Right atrium auricular region (tissue), 2 donors: ENCODE data around the gene MTRFR. TPM values are rescaled to one million over a fixed set of nuclear protein-coding genes. Genes with fewer than 3 reads are reported as not detected.
A peak's percentile ranks its signal among the peaks of the same experiment; 100 is the strongest.
"Not testable (repeated sequence)": the region's sequence is repeated elsewhere in the genome, so short reads cannot be mapped to it uniquely, and the experiment has no call there.

Experiments used
- DNase-seq: peaks from one replicate; pipeline ENCODE4 v3.0.0-alpha.2; 2019; ENCODE audit warnings: low spot score
- H3K27ac ChIP-seq, 2 donors: fragments of 200-600 bp; sonication (generic); 1 replicate in 1 of 2; 2 replicates in 1 of 2; pipeline ENCODE4 v1.5.1; 2016 to 2019
- H3K27me3 ChIP-seq, 2 donors: fragments of 200-600 bp; sonication (generic); one replicate each; pipeline versions ENCODE4 v1.5.1 to v1.6.0; 2017 to 2019
- H3K36me3 ChIP-seq: fragments of 200-600 bp; sonication (generic); one replicate; pipeline ENCODE4 v1.5.1; 2016
- H3K4me1 ChIP-seq, 2 donors: fragments of 200-600 bp; sonication (generic); one replicate each; pipeline versions ENCODE4 v1.5.1 to v1.6.0; 2017 to 2019
- H3K4me3 ChIP-seq, 2 donors: fragments of 200-600 bp; sonication (generic); 1 replicate in 1 of 2; 2 replicates in 1 of 2; pipeline ENCODE4 v1.5.1; 2017 to 2019; ENCODE audit warnings: mild to moderate bottlenecking in 1 of 2, moderate library complexity in 1 of 2
- H3K9me3 ChIP-seq, 2 donors: fragments of 200-600 bp; sonication (generic); one replicate each; pipeline ENCODE4 v1.5.1; 2019
- CTCF ChIP-seq, 2 donors: fragments of 200-600 bp; sonication (generic); IDR thresholded peaks; one replicate each; pipeline ENCODE4 v1.5.1; 2019; ENCODE audit warnings: antibody characterized with exemption in 2 of 2
- total RNA-seq, 2 donors: library from RNA; depleted of rRNA; stranded (reverse); fragments of >200 nt; gene quantifications; one replicate each; pipeline ENCODE4 v1.1.0, GENCODE V29; 2016

Gene MTRFR
- 10 to 100 TPM in 1 of 2 donors, 1 to 10 TPM in 1; 7.8 to 13.9 TPM for total RNA-seq

- H3K4me1 ChIP-seq = peaks cover 0 to 47% of the 10 kb centered on the region in 2 donors
- H3K4me3 ChIP-seq = peak within 1 kb of the TSS; percentile 85 to 88
- H3K27ac ChIP-seq = peak within 1 kb of the TSS; percentile 90 to 95
- H3K27me3 ChIP-seq = no peaks in the 10 kb centered on the region
- TF ChIP-seq CTCF (IDR thresholded peaks at IDR 0.05) = no peak
- H3K9me3 ChIP-seq = no peaks in the 10 kb centered on the region
- peak; percentile 100 for DNase-seq
- no peaks in the 10 kb centered on the region for H3K36me3 ChIP-seq
These were observed at the start of gene MTRFR, which contains the start of gene MPHOSPH9 for GRCh38 chr12:123232807-123233504. MTRFR (plus strand) TSS chr12:123233436; CDS start chr12:123253675, 20,239 bp downstream. MPHOSPH9 (minus strand) TSS chr12:123233141; CDS start chr12:123230364, 2,777 bp downstream.

DNA sequence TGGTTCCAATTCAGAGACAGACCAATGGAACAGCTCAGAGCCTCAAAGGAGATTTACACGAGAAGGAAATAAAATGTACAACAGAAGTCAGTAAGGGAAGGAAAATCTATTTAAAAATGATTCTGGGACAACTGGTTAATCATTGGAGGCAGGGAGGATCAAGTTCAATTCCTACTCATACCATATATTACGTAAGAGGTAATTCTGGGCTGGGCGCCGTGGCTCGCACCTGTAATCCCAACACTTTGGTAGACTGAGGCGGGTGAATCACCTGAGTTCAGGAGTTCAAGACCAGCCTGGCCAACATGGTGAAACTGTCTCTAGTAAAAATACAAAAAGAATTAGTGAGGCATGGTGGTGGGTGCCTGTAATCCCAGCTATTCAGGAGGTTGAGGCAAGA is 45.6 kb upstream of the MTRFR start:
- Histone ChIP-seq H3K27ac (no peak overlapping the region), H3K36me3 (peaks cover 24% of the 10 kb centered on the region), H3K4me1 (no peaks in the 10 kb centered on the region), H3K27me3 (no peaks in the 10 kb centered on the region), H3K9me3 (no peaks in the 10 kb centered on the region), H3K4me3 (no peak overlapping the region)
- DNase-seq = peak; percentile 13
- TF ChIP-seq CTCF (IDR thresholded peaks at IDR 0.05) = no peak

DNA sequence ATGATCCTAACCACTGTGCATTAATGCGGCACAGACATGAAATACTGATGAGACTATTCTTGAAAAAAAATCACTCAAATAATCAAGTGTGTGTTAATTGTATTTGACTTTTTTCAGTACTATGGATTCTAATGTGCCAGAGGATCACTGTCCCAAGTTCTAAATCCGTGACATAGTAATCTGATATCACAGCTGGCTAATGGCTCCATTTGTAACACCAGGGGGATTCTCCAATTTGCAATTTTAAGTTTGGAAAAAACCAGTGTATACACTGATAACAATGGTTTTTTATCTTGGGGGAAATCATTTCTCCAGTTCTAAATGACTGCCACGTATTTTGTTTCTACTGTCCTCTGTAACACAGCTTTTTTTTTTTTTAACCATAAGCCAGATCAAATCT is 33.3 kb upstream of the MTRFR start:
- no peak for TF ChIP-seq CTCF (IDR thresholded peaks at IDR 0.05)
- Histone ChIP-seq H3K27me3 (no peaks in the 10 kb centered on the region), H3K9me3 (no peaks in the 10 kb centered on the region), H3K4me3 (no peak overlapping the region), H3K36me3 (peaks cover 23% of the 10 kb centered on the region), H3K4me1 (no peaks in the 10 kb centered on the region), H3K27ac (no peak overlapping the region)
- DNase-seq = no peak

GRCh38 chr12:123200414-123200813 is 32.8 kb upstream of the MTRFR start:
- Histone ChIP-seq H3K27ac (no peak overlapping the region), H3K4me3 (no peak overlapping the region), H3K4me1 (no peaks in the 10 kb centered on the region), H3K27me3 (no peaks in the 10 kb centered on the region), H3K36me3 (peaks cover 23% of the 10 kb centered on the region), H3K9me3 (no peaks in the 10 kb centered on the region)
- DNase-seq = no peak
- no peak for TF ChIP-seq CTCF (IDR thresholded peaks at IDR 0.05)

GRCh38 chr12:123206794-123207193 is 26.4 kb upstream of the MTRFR start:
- not testable (repeated sequence) for H3K27me3 ChIP-seq, H3K27ac ChIP-seq, H3K4me1 ChIP-seq, H3K9me3 ChIP-seq, H3K4me3 ChIP-seq, DNase-seq
- peaks cover 45% of the 10 kb centered on the region for H3K36me3 ChIP-seq

DNA sequence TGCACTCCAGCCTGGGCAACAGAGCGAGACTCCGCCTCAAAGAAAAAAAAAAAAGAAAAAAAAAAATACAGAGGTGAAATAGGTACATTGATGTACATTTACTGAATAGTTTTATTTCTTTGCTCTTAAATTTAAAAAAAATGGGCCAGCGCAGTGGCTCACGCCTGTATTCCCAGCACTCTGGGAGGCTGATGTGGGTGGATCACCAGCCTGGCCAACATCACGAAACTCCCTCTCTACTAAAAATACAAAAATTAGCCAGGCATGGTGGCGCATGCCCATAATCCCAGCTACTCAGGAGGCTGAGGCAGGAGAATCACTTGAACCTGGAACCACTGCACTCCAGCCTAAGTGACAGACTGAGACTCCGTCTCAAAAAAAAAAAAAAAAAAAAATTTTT is 25.4 kb upstream of the MTRFR start:
- H3K36me3 ChIP-seq = peaks cover 34% of the 10 kb centered on the region
- not testable (repeated sequence) for DNase-seq, H3K4me3 ChIP-seq, H3K27me3 ChIP-seq, H3K9me3 ChIP-seq, H3K27ac ChIP-seq, H3K4me1 ChIP-seq

GRCh38 chr12:123223241-123223668 is 10.0 kb upstream of the MTRFR start:
- Histone ChIP-seq H3K4me3 (no peak overlapping the region), H3K27me3 (no peaks in the 10 kb centered on the region), H3K9me3 (no peaks in the 10 kb centered on the region), H3K4me1 (no peaks in the 10 kb centered on the region), H3K36me3 (peaks cover 13% of the 10 kb centered on the region), H3K27ac (no peak overlapping the region)
- no peak for TF ChIP-seq CTCF (IDR thresholded peaks at IDR 0.05)
- DNase-seq = no peak
